Rectal smooth muscle tissue (tissue), 1 donor: ENCODE data around the gene TPSD1.
"Not testable (repeated sequence)": the region's sequence is repeated elsewhere in the genome, so short reads cannot be mapped to it uniquely, and the experiment has no call there.

Experiments
- H3K27ac ChIP-seq: one replicate; pipeline ENCODE4 v1.7.0; 2013; ENCODE audit warnings: low read depth, low read length, inconsistent platforms
- H3K27me3 ChIP-seq: one replicate; pipeline ENCODE4 v1.7.0; 2013; ENCODE audit warnings: low read length; ENCODE audit not compliant: control insufficient read depth, insufficient read depth
- H3K36me3 ChIP-seq: one replicate; pipeline ENCODE4 v1.7.0; 2013; ENCODE audit warnings: low read length; ENCODE audit not compliant: control insufficient read depth, insufficient read depth
- H3K4me1 ChIP-seq: one replicate; pipeline ENCODE4 v1.7.0; 2013; ENCODE audit warnings: low read length; ENCODE audit not compliant: control insufficient read depth, insufficient read depth
- H3K4me3 ChIP-seq: one replicate; pipeline ENCODE4 v1.7.0; 2013; ENCODE audit warnings: low read length
- H3K9ac ChIP-seq: one replicate; pipeline ENCODE4 v1.7.0; 2013; ENCODE audit warnings: low read length

The TPSD1 gene

DNA sequence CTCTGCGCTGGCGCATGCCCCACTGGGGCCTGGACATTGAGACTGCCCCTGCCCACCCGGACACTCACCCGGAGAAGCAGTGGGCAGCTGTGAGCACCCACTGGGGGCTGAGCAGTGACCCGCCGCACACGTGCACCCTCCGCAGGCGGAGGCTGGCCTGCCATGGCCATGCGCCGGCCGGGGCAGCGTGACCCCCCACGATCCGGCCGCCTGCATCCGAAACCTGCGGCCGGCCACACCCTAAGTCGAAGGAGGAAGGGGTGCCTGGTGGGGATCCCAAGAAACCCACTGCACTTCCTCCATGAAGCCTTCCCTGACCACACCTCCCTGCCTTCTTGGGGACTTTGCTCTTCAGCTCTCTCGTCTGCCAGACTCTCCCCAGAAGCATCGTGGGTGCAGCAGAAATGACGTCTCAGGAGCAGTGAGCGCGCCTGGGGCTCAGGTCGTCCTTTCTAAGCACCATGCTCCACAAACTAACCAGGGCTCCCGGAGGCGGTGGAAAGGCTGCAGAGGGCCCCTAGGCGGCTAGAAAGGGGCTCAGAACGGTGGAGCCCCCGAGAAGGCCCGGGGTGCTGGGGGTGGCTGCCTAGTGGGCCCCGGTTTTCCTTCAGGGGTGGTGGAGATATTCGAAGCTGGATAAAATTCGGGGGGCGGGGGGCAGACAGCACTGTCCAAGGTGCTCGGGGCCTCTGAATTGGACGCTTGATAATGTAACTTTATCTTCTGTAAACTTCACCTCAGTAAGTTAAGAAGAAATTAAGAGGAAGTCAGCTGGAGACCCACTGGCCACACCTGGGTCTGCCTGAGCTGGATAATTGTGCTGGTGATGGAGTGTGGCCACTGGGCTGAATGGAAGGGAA, 32.3 kb upstream of the TPSD1 start:
- H3K27me3 ChIP-seq, result no peaks in the 10 kb centered on the region
- no peak overlapping the region for H3K27ac ChIP-seq

DNA sequence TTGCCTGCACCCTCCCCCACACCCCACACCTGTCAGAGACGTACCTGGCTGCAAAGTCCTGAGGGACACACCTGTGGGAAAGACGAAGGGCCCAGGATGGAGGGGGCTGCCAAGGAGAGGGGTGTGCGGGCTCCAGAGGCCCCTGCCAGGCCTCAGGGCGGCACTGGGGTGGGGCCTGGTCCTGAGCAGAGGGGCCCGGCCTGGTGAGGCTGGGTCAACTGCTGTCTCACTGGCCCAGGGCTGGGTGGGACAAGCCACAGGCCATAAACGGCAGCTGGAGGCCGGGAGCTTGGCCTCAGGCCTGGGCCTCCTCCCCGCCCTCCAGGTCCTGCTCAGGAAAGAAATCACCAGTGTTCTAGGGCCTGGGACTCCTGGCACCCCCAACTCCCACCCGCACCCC, 31.3 kb upstream of the TPSD1 start:
- H3K4me3 ChIP-seq, result no peak overlapping the region
- H3K27ac ChIP-seq, result peak overlapping the region; percentile 22
- H3K27me3 ChIP-seq, result no peaks in the 10 kb centered on the region
- H3K36me3 ChIP-seq, result peaks cover 6% of the 10 kb centered on the region
- H3K4me1 ChIP-seq, result no peaks in the 10 kb centered on the region
- H3K9ac ChIP-seq, result no peak overlapping the region

More for the DNA sequence above, 32.3 kb upstream of the TPSD1 start:
- no peaks in the 10 kb centered on the region for H3K4me1 ChIP-seq
- H3K4me3 ChIP-seq, result no peak overlapping the region
- H3K36me3 ChIP-seq, result peaks cover 6% of the 10 kb centered on the region
- H3K9ac ChIP-seq, result no peak overlapping the region

DNA sequence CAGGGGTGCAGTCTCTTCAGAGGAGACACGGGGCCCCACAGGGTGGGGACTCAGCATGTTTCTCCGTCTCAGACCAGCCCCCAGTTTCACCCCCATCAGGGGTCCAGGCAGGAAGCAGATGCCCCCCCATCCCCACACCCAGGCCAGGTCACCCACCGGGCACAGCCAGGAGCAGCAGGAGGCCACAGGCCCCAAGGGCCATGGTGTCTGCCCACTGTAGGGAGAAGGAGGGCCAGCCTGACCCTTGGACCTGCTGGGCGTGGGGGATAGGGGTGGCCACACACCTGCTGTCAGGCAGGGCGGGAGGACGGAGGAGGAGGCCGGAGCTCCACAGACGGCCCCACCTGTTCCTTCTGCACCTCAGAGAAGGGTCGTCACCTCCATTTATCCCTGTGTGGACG, 30.8 kb upstream of the TPSD1 start, which contains the start of gene TPSG1:
Gene TPSG1, minus strand, starts transcription at position 218 of the 401 bp plus-strand sequence. Its CDS starts 16 bp downstream, at position 202.
- H3K4me3 ChIP-seq, result no peak within 1 kb of the TSS
- peak within 1 kb of the TSS; percentile 30 for H3K27ac ChIP-seq
- no peak within 1 kb of the TSS for H3K9ac ChIP-seq
- H3K27me3 ChIP-seq, result no peaks in the 10 kb centered on the region
- H3K4me1 ChIP-seq, result no peaks in the 10 kb centered on the region
- H3K36me3 ChIP-seq, result peaks cover 6% of the 10 kb centered on the region

- H3K36me3 ChIP-seq, H3K4me1 ChIP-seq, H3K9ac ChIP-seq, H3K27me3 ChIP-seq, H3K4me3 ChIP-seq: not testable (repeated sequence)
- peak overlapping the region; percentile 30 for H3K27ac ChIP-seq
These were observed 30.0 kb upstream of the TPSD1 start for GRCh38 chr16:1225728-1226311.

GRCh38 chr16:1226692-1227091, 29.2 kb upstream of the TPSD1 start:
- H3K36me3 ChIP-seq, H3K27ac ChIP-seq, H3K9ac ChIP-seq, H3K27me3 ChIP-seq, H3K4me3 ChIP-seq, H3K4me1 ChIP-seq: not testable (repeated sequence)

GRCh38 chr16:1228227-1228626, 27.6 kb upstream of the TPSD1 start:
- not testable (repeated sequence) for H3K27ac ChIP-seq, H3K4me3 ChIP-seq, H3K27me3 ChIP-seq, H3K4me1 ChIP-seq, H3K36me3 ChIP-seq, H3K9ac ChIP-seq

DNA sequence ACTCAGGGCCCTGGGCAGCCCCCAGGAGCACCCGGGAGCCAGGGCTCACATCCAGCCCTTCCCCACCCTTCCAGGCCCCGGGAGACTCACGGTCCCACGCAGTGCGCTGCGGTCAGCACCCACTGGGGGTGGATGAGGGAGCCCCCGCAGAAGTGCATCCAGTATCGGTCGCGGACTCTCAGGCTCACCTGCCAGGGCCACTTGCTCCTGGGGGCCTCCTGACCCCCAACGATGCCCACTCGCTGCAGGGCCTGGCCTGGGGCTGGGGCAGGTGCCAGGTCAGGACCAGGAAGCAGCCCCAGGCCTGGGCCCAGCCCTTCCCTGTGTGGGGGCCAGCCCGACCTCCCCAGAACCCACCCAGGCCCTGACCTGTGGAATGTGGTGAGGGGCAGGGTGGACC, 26.4 kb upstream of the TPSD1 start:
- not testable (repeated sequence) for H3K4me3 ChIP-seq, H3K9ac ChIP-seq

GRCh38 chr16:1230084-1230470, 25.8 kb upstream of the TPSD1 start, which contains the start of gene TPSB2:
TPSB2 (minus strand) TSS chr16:1230184; CDS start chr16:1229951, 233 bp downstream.
- not testable (repeated sequence) for H3K27me3 ChIP-seq, H3K27ac ChIP-seq, H3K36me3 ChIP-seq, H3K9ac ChIP-seq, H3K4me1 ChIP-seq, H3K4me3 ChIP-seq

More for the DNA sequence above, 26.4 kb upstream of the TPSD1 start:
- not testable (repeated sequence) for H3K27ac ChIP-seq, H3K27me3 ChIP-seq, H3K4me1 ChIP-seq, H3K36me3 ChIP-seq

DNA sequence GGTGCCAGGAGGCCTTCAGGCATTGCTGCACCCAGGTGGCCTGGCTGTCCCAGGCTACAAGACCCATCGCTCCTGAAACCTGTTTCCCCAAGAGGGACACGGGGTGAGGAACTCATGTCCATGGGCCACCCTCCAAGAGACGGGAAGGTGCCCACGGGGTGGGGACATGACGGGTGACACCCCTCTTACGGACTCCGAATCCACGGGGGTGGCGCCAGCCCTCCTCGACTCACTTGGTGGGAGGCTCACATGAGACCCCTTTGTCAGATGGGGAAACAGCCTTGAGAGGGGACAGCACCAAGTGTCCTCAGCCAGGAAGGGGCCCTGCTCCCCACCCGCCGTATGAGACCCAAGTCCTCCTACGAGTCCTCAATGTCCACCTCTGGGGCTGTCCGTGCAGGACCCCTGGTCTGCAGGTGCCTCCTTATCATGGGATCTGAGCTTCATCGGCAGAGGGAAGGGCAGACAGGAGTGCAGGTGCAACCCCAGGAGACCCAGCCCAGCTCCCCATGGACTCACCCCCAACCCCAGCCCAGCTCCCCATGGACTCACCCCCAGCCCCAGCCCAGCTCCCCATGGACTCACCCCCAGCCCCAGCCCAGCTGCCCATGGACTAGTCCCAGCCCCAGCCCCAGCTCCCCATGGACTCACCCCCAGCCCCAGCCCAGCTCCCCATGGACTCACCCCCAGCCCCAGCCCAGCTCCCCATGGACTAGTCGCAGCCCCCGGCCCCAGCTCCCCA, 25.2 kb upstream of the TPSD1 start:
- not testable (repeated sequence) for H3K27me3 ChIP-seq, H3K4me1 ChIP-seq, H3K9ac ChIP-seq, H3K27ac ChIP-seq, H3K36me3 ChIP-seq, H3K4me3 ChIP-seq

GRCh38 chr16:1231301-1231700, 24.6 kb upstream of the TPSD1 start:
- not testable (repeated sequence) for H3K9ac ChIP-seq, H3K4me1 ChIP-seq, H3K36me3 ChIP-seq, H3K27me3 ChIP-seq, H3K27ac ChIP-seq, H3K4me3 ChIP-seq

GRCh38 chr16:1232049-1232748, 23.7 kb upstream of the TPSD1 start:
- not testable (repeated sequence) for H3K36me3 ChIP-seq, H3K9ac ChIP-seq, H3K4me3 ChIP-seq, H3K27me3 ChIP-seq, H3K27ac ChIP-seq, H3K4me1 ChIP-seq

DNA sequence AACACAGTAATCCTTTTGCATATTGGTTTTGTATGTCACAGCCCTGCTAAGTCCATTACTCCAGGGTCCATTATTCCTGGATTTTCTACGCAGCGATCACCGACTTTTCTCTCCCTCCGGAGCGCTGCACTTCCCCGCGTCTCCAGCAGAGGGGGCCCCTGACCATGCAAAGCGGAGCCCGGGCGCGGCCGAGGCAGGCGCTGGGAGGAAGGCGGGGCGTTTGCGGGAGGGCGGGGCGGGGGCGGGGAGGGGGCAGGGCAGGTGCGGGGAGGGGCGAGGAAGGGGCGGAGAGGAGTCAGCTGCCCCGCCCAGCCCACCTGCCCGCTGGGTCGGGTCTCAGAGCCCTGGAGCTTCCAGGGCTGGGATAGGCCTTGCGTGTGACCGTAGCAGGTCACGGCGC, 19.2 kb upstream of the TPSD1 start:
- H3K27ac ChIP-seq, H3K4me3 ChIP-seq, H3K4me1 ChIP-seq, H3K36me3 ChIP-seq, H3K9ac ChIP-seq, H3K27me3 ChIP-seq: not testable (repeated sequence)
